Testis (tissue), 2 donors: ENCODE measurements around the gene TMEM51.

Source experiments
- CTCF ChIP-seq, 3 experiments: fragments of 450-650 bp in 2 of 3; fragments of 200-600 bp in 1 of 3; sonication (generic) in 1 of 3; IDR thresholded peaks; one replicate each; pipeline ENCODE4 v1.5.1; 2016 to 2019; ENCODE audit warnings: antibody characterized with exemption in 3 of 3, mild to moderate bottlenecking in 2 of 3, moderate library complexity in 1 of 3
- POLR2A ChIP-seq: fragments of 450-650 bp; IDR thresholded peaks from one replicate; pipeline ENCODE4 v1.6.1; 2017; ENCODE audit warnings: antibody characterized with exemption, mild to moderate bottlenecking, moderate library complexity

DNA sequence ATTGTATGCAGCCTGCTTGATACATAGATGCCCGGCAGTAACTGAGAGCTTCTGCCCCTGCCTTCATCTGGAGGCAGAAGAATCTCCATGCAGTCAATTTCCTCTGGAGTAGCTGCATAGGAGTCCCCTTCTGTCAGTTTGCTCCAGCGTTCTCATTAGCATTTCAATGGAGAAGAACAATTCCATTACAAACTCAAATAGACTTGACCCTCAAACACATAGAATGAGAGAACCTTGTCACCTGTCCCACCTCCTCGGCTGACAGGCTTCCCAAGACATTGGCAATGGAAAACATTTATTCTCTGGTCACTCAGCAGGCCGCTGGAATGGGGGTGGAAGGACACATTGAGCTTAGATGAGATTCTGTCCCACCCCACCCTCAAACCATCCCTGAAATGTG is 45.6 kb upstream of the TMEM51 start:
- TF ChIP-seq CTCF (IDR thresholded peaks at IDR 0.05) (no peak), POLR2A (no peak)
